ENCODE measurements around the gene MPC1.

MPC1 gene

GRCh38 chr6:166342349-166343149, 40.2 kb downstream of the MPC1 start, which contains the start of gene SFT2D1:
Gene SFT2D1, minus strand, starts transcription at chr6:166342545. Its CDS starts 64 bp downstream, at chr6:166342481.
- DNase-seq, result peak; percentile 93

GRCh38 chr6:166341977-166342348, 40.8 kb downstream of the MPC1 start:
- no peak for DNase-seq

GRCh38 chr6:166341464-166341863, 41.3 kb downstream of the MPC1 start:
- DNase-seq, result no peak

GRCh38 chr6:166338854-166339253, 43.9 kb downstream of the MPC1 start:
- no peak for DNase-seq

- no peak for DNase-seq
These were observed 45.9 kb downstream of the MPC1 start for GRCh38 chr6:166336847-166337246.

- DNase-seq, result no peak
These were observed 47.1 kb downstream of the MPC1 start for GRCh38 chr6:166335378-166336302.

GRCh38 chr6:166334878-166335277, 47.9 kb downstream of the MPC1 start:
- no peak for DNase-seq

- DNase-seq, result no peak
These were observed 49.4 kb downstream of the MPC1 start for GRCh38 chr6:166333172-166333995.

GRCh38 chr6:166331503-166332415, 51.0 kb downstream of the MPC1 start:
- DNase-seq, result no peak

- DNase-seq, result no peak
These were observed 52.1 kb downstream of the MPC1 start for GRCh38 chr6:166330612-166331011.

GRCh38 chr6:166325383-166326042, 57.2 kb downstream of the MPC1 start:
- no peak for DNase-seq

- DNase-seq, result no peak
These were observed 59.3 kb downstream of the MPC1 start for GRCh38 chr6:166323395-166323794.

GRCh38 chr6:166318649-166319600, 63.8 kb downstream of the MPC1 start:
- DNase-seq, result no peak

- peak; percentile 63 for DNase-seq
These were observed 64.5 kb downstream of the MPC1 start for GRCh38 chr6:166318227-166318626.

- no peak for DNase-seq
These were observed 65.2 kb downstream of the MPC1 start for GRCh38 chr6:166317261-166318212.

- no peak for DNase-seq
These were observed 67.3 kb downstream of the MPC1 start for GRCh38 chr6:166315436-166315835.

All from right forelimb (tissue), 1 donor.